ENCODE measurements around the gene EEF1AKMT2. TPM values are rescaled to one million over a fixed set of nuclear protein-coding genes. Genes with fewer than 3 reads are reported as not detected.

EEF1AKMT2 gene
- polyA plus RNA-seq, 1 donor = 21.1 TPM

- 0% methylated on average over 2 of the region's 13 CpGs for WGBS (ENCODE audit: insufficient coverage, low lambda C conversion rate)
- no peaks in the 10 kb centered on the region for H3K9me3 ChIP-seq (ENCODE audit: control insufficient read depth, low read depth, low read length)
- no peak overlapping the region for H3K4me3 ChIP-seq (ENCODE audit: low read length)
- no peaks in the 10 kb centered on the region for H3K27me3 ChIP-seq (ENCODE audit: control insufficient read depth, insufficient read depth, low read length)
- H3K4me1 ChIP-seq (ENCODE audit: control insufficient read depth, insufficient read depth, low read length) = peaks cover 68% of the 10 kb centered on the region
- peaks cover 5% of the 10 kb centered on the region for H3K36me3 ChIP-seq (ENCODE audit: control insufficient read depth, insufficient read depth, low read length)
- DNase-seq = no peak
- peak overlapping the region; percentile 97 for H3K27ac ChIP-seq (ENCODE audit: low read length)
These were observed 52.4 kb downstream of the EEF1AKMT2 start for GRCh38 chr10:124739119-124739921.

- WGBS (ENCODE audit: insufficient coverage, low lambda C conversion rate) = no CpG with 5 or more reads among the region's 6 CpGs
- Histone ChIP-seq H3K27me3 (ENCODE audit: control insufficient read depth, insufficient read depth, low read length) (no peaks in the 10 kb centered on the region), H3K4me3 (ENCODE audit: low read length) (no peak overlapping the region), H3K27ac (ENCODE audit: low read length) (peak overlapping the region; percentile 97), H3K4me1 (ENCODE audit: control insufficient read depth, insufficient read depth, low read length) (peaks cover 76% of the 10 kb centered on the region), H3K36me3 (ENCODE audit: control insufficient read depth, insufficient read depth, low read length) (peaks cover 7% of the 10 kb centered on the region), H3K9me3 (ENCODE audit: control insufficient read depth, low read depth, low read length) (no peaks in the 10 kb centered on the region)
- DNase-seq = no peak
These were observed 53.2 kb downstream of the EEF1AKMT2 start for GRCh38 chr10:124738441-124738840.

GRCh38 chr10:124737708-124738107 lies 54.0 kb downstream of the EEF1AKMT2 start:
- H3K36me3 ChIP-seq (ENCODE audit: control insufficient read depth, insufficient read depth, low read length) = peaks cover 7% of the 10 kb centered on the region
- no peak for DNase-seq
- no CpG with 5 or more reads among the region's 2 CpGs for WGBS (ENCODE audit: insufficient coverage, low lambda C conversion rate)

GRCh38 chr10:124737221-124737620 lies 54.5 kb downstream of the EEF1AKMT2 start:
- Histone ChIP-seq H3K4me3 (ENCODE audit: low read length) (no peak overlapping the region), H3K27ac (ENCODE audit: low read length) (peak overlapping the region; percentile 97), H3K27me3 (ENCODE audit: control insufficient read depth, insufficient read depth, low read length) (no peaks in the 10 kb centered on the region), H3K4me1 (ENCODE audit: control insufficient read depth, insufficient read depth, low read length) (peaks cover 81% of the 10 kb centered on the region), H3K36me3 (ENCODE audit: control insufficient read depth, insufficient read depth, low read length) (peaks cover 9% of the 10 kb centered on the region), H3K9me3 (ENCODE audit: control insufficient read depth, low read depth, low read length) (no peaks in the 10 kb centered on the region)
- peak in 1 of 2 donors; percentile 63 for DNase-seq
- no CpG with 5 or more reads among the region's 7 CpGs for WGBS (ENCODE audit: insufficient coverage, low lambda C conversion rate)

More at GRCh38 chr10:124737708-124738107, 54.0 kb downstream of the EEF1AKMT2 start:
- Histone ChIP-seq H3K4me3 (ENCODE audit: low read length) (no peak overlapping the region), H3K9me3 (ENCODE audit: control insufficient read depth, low read depth, low read length) (no peaks in the 10 kb centered on the region), H3K4me1 (ENCODE audit: control insufficient read depth, insufficient read depth, low read length) (peaks cover 83% of the 10 kb centered on the region), H3K27ac (ENCODE audit: low read length) (peak overlapping the region; percentile 97), H3K27me3 (ENCODE audit: control insufficient read depth, insufficient read depth, low read length) (no peaks in the 10 kb centered on the region)

GRCh38 chr10:124736491-124737136 lies 55.1 kb downstream of the EEF1AKMT2 start:
- Histone ChIP-seq H3K9me3 (ENCODE audit: control insufficient read depth, low read depth, low read length) (no peaks in the 10 kb centered on the region), H3K4me1 (ENCODE audit: control insufficient read depth, insufficient read depth, low read length) (peaks cover 75% of the 10 kb centered on the region), H3K36me3 (ENCODE audit: control insufficient read depth, insufficient read depth, low read length) (peaks cover 14% of the 10 kb centered on the region), H3K27me3 (ENCODE audit: control insufficient read depth, insufficient read depth, low read length) (no peaks in the 10 kb centered on the region), H3K27ac (ENCODE audit: low read length) (peak overlapping the region; percentile 97), H3K4me3 (ENCODE audit: low read length) (no peak overlapping the region)
- DNase-seq = peak; percentile 88 to 90
- no CpG with 5 or more reads among the region's 11 CpGs for WGBS (ENCODE audit: insufficient coverage, low lambda C conversion rate)

- no CpG with 5 or more reads among the region's 15 CpGs for WGBS (ENCODE audit: insufficient coverage, low lambda C conversion rate)
- Histone ChIP-seq H3K27ac (ENCODE audit: low read length) (peak overlapping the region; percentile 97), H3K4me1 (ENCODE audit: control insufficient read depth, insufficient read depth, low read length) (peaks cover 67% of the 10 kb centered on the region), H3K9me3 (ENCODE audit: control insufficient read depth, low read depth, low read length) (no peaks in the 10 kb centered on the region), H3K27me3 (ENCODE audit: control insufficient read depth, insufficient read depth, low read length) (no peaks in the 10 kb centered on the region), H3K4me3 (ENCODE audit: low read length) (no peak overlapping the region), H3K36me3 (ENCODE audit: control insufficient read depth, insufficient read depth, low read length) (peaks cover 16% of the 10 kb centered on the region)
- DNase-seq = no peak
These were observed 56.0 kb downstream of the EEF1AKMT2 start for GRCh38 chr10:124735491-124736286.

GRCh38 chr10:124734311-124735166 lies 57.1 kb downstream of the EEF1AKMT2 start:
- peaks cover 64% of the 10 kb centered on the region for H3K4me1 ChIP-seq (ENCODE audit: control insufficient read depth, insufficient read depth, low read length)
- WGBS (ENCODE audit: insufficient coverage, low lambda C conversion rate) = no CpG with 5 or more reads among the region's 16 CpGs
- no peak overlapping the region for H3K27ac ChIP-seq (ENCODE audit: low read length)

GRCh38 chr10:124733571-124734245 lies 58.0 kb downstream of the EEF1AKMT2 start:
- peaks cover 62% of the 10 kb centered on the region for H3K4me1 ChIP-seq (ENCODE audit: control insufficient read depth, insufficient read depth, low read length)
- H3K27me3 ChIP-seq (ENCODE audit: control insufficient read depth, insufficient read depth, low read length) = no peaks in the 10 kb centered on the region
- H3K27ac ChIP-seq (ENCODE audit: low read length) = peak overlapping the region; percentile 2
- peaks cover 21% of the 10 kb centered on the region for H3K36me3 ChIP-seq (ENCODE audit: control insufficient read depth, insufficient read depth, low read length)
- WGBS (ENCODE audit: insufficient coverage, low lambda C conversion rate) = no CpG with 5 or more reads among the region's 13 CpGs
- no peak overlapping the region for H3K4me3 ChIP-seq (ENCODE audit: low read length)
- no peaks in the 10 kb centered on the region for H3K9me3 ChIP-seq (ENCODE audit: control insufficient read depth, low read depth, low read length)
- no peak for DNase-seq

More at GRCh38 chr10:124734311-124735166, 57.1 kb downstream of the EEF1AKMT2 start:
- Histone ChIP-seq H3K9me3 (ENCODE audit: control insufficient read depth, low read depth, low read length) (no peaks in the 10 kb centered on the region), H3K27me3 (ENCODE audit: control insufficient read depth, insufficient read depth, low read length) (no peaks in the 10 kb centered on the region), H3K4me3 (ENCODE audit: low read length) (no peak overlapping the region), H3K36me3 (ENCODE audit: control insufficient read depth, insufficient read depth, low read length) (peaks cover 21% of the 10 kb centered on the region)
- DNase-seq = no peak

GRCh38 chr10:124732931-124733570 lies 58.6 kb downstream of the EEF1AKMT2 start:
- Histone ChIP-seq H3K36me3 (ENCODE audit: control insufficient read depth, insufficient read depth, low read length) (peaks cover 24% of the 10 kb centered on the region), H3K4me3 (ENCODE audit: low read length) (no peak overlapping the region), H3K27me3 (ENCODE audit: control insufficient read depth, insufficient read depth, low read length) (no peaks in the 10 kb centered on the region), H3K27ac (ENCODE audit: low read length) (peak overlapping the region; percentile 2), H3K9me3 (ENCODE audit: control insufficient read depth, low read depth, low read length) (no peaks in the 10 kb centered on the region), H3K4me1 (ENCODE audit: control insufficient read depth, insufficient read depth, low read length) (peaks cover 62% of the 10 kb centered on the region)
- WGBS (ENCODE audit: insufficient coverage, low lambda C conversion rate) = no CpG with 5 or more reads among the region's 14 CpGs
- no peak for DNase-seq
